HL-60/S4 treated with retinoic acid at 250 ng/mL for 4 days and 3 days (cell line): ENCODE measurements around the gene ADARB2.

Source experiments
- in situ Hi-C: fragments of 300-500 bp; cut with MboI; formaldehyde crosslinking; loops from 2 replicates; pipeline ENCODE4 v1.7.0; 2022; ENCODE audit warnings: low sequenced_read_pairs

The ADARB2 gene

DNA sequence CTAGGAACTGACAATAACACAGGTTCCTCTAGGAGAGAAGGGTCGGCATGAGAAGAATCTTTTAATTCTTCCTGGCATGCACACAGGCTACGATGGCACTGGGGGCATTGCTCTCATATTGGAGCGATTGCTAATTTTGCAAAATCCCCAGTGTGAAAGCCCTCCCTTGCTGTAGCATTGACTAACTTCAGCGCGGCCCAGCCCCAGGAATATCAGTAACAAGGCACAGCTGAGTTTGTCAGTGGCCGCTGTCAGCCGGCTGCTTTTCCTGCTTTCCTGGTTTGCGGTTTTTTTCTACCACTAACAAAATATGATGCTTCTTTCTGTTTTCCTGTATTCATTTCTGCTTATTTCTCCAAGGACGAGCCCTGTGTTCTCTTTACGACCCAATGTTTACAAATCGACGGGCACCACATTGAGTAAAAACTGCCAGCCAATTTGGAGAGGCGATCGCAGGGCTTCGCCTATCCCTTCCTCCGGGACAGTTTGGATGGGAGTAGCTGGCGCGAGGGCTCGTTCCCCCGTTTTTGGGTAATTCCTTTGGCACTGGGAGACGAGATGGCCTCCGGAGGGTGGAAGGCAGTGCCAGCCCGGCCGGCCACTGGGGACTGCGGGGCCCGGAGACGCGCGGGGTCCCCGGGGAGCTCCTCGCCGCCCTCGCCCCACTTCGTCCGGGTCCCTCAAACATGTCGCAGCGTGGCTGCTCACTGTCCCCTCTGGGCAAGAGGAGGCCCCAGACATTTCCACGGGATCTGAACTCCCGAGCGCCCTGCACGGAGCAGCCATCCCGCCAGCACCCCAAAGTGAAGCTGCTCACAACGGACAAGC is 967 bp downstream of the ADARB2 start:
- in situ Hi-C loops, result no loop called here

DNA sequence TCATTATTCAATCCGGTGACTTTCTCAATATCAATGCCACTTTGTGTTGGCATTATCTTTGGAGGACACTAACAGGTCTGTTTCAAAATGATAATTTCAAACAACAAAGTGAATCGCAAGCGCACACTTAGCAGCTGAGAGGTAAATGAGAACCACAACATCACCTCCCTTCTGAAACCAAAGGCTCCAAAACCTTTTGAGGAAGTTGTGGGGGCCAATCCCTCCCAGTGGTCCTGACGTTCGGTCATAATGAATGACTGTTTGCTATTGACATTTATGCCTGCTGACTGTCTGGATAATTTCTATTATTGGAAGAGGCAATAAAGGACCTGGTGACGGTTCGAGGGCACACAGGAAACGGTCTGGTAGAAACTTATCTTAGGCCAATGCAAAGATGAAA is 1.8 kb downstream of the ADARB2 start:
- in situ Hi-C loops, result no loop called here

DNA sequence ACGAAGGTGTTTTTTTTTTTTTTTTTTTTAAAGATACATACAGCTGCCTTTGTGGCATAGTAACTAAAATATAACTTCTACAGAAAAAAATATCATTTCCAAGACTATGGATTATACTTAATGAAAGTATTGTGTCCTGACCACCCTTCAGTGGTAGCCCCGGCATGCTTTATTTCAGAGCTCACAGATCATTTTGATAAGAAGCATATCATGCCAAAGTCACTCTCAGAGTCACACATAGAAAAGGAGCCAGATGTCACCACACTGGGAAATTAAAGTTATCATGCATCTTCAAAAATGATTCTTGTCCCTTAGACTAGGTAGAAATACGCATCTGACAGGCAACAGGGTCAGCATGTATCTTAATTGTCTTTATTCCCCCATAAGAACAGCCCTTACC is 3.0 kb downstream of the ADARB2 start:
- in situ Hi-C loops, result no loop called here

DNA sequence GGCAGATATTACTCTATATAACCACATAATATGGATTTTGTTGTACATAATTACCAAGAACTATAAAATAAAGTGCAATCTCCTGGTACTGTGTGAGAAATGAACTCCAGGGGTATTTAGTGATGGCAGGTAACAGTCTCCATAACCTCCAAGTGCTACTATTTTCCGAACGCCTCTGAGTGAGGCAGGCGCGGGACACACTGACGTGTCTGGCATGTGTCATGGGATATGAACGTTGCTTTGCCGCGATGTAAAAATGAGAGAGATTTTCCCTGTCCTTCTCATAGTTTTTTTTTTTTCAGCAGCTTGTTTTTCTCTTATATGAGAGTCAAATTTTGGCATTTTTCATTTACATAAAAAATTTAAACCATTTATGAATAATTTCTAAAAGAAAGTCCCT is 3.6 kb downstream of the ADARB2 start:
- in situ Hi-C loops, result no loop called here

DNA sequence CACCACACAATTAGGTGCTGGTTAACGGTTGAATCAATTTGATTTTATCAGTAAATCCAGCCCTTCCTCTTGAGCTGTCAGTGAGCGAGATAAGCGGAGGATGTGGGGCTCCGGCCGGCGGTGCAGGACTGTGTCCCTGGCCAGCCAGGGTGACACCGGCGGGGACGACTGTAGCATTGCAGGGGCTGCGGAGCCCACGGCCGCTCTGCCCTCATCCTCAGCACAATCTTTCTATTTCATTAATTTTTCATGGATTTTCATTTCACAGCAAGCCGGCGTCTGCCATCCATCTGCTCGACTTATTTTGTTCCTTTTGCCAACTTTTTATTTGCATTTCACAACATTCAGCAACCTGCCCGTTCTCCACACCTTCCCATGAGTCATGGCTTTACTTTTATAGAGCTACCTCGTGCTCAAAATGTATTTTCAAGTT is 4.7 kb downstream of the ADARB2 start:
- in situ Hi-C loops, result no loop called here

DNA sequence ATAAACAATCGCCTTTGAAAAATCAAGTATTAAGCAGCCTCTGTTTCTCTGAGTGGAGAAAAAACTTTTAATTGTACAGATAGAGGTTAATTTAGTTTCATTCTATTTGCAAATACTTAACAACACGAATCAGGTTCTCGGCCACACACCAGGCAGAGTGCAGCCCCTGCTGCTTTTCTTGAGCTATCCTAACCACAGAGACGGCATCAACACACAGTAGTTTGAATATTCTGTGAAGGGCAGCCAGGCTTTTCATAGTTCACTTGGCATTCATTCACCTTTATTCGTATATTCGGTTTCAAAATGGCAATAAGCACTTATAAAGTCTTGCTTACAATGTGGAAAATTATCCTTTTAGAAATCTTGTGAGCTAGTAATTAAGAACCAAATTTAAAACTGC is 5.7 kb downstream of the ADARB2 start:
- in situ Hi-C loops, result no loop called here

DNA sequence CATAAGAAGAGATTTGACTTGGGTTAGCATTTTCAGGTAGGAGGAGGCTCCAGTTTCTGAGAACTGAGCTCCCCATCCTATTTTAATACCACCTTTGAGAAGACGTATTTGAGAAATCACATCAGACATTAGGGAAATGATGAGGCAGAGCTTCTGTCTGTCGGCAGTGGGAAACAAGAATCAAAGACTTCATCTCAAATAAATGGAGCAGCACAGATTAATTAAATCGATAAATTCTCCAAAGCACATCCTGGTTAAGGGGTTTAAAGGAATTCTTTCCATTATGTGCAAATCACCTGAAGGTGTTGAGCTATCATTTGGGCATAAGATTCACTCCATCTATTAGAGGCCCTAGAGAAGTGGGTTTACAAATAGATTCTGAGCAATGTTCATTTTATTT is 7.6 kb downstream of the ADARB2 start:
- in situ Hi-C loops, result no loop called here

DNA sequence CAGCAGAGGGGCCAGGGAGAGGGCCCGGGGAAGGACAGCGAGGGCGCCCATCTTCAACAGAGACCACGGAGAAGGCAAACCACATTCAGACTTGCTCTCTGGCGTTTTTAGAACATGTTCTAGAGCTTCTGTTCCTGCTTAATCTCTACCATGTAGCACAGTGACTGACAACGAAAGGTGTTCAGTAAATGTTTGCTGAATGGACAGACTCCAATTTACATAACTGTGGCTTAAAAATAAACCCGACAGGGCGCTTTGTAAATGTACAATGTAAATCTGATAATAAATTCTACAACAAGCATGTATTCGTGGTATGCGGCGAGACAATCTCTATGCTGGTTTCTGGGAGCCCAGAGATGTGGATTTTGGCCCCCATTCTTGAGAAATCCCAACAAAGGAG is 10.5 kb downstream of the ADARB2 start:
- in situ Hi-C loops, result no loop called here

DNA sequence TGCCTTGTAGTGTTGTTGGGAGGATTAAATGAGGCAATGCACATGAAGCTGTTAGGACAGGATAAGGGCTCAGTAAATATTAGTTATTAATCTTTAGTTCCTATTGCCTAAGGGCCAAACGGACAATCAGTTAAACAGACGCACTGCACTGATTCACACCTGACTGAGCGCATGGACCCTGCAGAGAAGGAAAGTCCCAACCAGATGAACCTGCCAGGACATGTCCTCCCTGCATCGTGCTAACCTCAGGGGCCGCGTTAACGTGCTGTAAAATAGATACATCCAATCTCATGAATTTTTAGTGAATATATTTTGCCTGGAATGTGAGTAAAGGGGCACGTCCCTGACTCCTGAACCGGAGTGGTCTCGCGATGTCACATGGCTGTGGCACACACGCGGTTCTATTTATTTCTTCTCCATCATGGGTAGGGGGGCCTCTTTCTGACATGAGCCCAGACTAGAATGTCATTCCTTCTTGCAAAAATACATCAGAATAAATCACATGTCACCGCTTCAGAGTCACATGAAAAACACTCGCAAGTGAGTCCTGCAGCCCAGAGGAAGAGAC is 12.3 kb downstream of the ADARB2 start:
- in situ Hi-C loops, result no loop called here

DNA sequence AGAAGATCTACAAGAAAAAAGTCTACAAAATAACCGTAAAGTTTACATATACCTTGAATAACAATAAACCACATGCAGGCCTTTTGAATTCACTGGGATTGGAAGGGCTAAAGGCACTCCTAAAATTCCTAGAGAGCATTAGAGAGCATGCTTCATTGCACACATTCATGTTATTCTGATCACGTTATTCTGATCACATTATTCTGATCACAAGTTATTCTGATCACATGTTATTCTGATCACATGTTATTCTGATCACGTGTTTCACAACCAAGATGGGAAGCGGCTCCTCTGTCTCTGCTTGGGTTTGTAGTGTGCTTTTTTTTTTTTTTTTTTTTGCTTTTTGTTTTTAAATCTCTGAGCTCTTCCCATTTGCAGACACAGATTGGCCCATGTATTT is 20.5 kb downstream of the ADARB2 start:
- in situ Hi-C loops, result no loop called here

DNA sequence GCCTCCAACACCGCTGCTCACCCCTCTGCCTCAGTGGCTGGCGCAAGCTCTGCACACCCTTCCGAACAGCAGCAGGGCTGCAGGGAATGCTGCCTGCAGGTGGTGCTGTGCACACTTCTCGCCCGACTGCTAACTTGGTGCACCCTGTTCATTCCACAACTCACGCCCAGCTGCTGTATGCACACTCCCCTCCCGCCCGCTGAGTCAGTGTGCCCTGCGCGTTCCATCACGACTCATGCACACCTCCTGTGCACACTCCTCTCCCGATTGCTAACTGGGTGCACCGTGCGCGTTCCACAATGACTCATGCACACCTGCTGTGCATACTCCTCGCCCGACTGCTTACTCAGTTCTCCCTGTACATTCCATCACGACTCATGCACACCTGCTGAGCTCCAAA is 21.5 kb downstream of the ADARB2 start:
- in situ Hi-C loops, result no loop called here

DNA sequence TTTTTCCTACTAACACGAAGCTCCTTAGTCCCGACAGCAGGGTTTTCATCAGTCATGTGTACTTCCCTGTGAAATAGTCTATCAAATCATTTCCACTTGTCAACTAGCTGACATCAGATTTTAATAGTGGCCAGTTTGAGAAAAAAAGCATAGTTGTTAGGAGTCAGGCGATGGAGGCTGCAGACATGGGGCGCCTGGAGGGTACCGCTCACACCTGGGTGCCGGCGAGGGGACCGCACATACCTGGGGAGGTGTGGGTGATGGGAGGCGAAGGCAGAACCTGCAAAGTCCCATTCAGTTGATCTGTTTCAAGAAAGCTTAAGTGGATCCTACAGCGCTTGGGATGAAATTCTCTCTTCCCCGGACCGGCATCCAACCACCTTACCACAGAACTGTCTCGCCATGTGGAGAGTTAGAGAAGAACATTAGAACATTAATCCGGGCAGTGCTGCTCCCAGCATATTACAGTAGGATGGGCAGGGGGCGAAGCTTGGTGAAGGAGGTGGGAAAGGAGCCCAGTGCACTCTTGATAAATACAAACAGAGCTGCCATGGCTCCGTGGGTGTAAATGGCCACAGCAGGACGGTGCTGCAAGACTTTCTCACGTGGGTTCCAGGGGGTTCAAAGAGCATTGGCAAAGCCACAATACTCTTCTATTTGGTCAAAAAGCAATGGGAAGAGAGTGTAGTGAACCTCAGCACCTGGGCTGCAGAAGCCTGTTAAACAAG is 24.2 kb downstream of the ADARB2 start:
- in situ Hi-C loops, result no loop called here

DNA sequence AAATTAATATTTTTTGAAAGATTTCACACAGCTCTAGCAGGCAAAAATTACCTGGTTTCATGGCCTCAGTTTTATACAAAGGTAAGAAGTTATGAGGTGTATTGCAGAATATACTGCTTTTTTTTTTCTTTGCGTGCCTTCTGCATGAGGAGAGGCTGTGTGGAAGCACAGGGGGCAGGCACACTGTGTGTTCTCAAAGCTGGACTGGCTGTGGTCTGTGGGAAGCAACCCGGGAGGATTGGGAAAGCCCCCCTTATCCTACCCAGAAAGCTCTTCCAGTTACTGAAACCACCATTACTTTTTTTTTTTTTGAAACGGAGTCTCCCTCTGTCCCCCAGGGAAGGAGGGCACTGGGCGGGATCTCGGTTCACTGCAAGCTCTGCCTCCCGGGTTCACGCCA is 25.0 kb downstream of the ADARB2 start:
- in situ Hi-C loops, result no loop called here

DNA sequence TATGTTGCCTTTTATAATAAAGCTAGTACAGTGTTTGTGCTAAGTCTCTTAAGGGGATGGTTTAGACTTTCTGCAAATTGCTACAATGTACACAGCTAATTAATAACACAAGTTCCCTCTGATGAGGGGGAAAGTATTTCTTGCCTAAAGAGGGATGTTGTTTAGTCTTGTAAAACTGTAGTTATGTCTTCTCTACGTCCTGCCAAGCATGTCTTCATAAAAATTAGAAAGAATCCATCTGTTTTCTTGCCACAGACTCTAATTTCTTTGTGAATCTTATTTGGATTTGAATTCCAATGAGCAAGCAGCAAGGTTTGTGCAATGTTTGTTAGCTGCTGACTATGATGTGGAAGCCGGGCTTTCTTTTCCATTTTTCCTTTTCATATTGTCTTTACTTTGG is 28.2 kb downstream of the ADARB2 start:
- in situ Hi-C loops, result no loop called here

DNA sequence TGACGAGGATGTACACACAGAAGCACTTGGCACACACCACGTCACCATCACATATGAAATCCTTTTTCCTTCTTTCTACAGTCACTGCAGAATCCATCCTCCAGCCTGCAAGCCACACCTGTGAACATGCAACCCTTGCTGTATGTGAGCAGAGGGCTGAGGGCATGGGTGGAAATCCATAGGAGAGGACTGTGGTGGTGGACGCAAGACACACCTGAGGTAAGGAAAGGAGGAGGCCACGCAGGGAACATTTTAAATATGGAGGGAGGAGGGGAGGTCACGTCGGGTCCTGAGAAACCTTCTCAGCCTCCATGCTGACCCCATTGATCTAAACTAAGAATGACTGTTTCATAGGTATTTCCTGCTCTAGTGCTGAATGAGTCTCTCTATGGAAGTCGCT is 28.6 kb downstream of the ADARB2 start:
- in situ Hi-C loops, result no loop called here

DNA sequence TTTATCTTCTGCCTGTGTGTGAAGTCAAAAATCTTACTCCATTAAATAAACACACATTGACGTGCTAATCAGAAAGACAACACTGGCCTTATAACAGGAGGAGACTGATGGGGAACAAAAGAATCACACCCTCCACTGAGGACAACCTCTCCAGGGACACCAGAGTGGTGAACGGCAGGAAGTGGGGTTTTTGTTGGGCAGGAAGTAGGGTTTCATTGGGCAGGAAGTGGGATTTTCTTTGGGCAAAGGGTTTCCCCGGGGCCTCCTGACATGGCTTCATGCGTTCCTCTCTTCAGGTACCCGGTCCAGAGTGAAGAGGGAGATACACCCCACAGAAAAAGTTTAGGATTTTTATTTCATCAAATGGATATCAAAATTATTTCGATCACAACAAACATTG is 30.6 kb downstream of the ADARB2 start:
- in situ Hi-C loops, result no loop called here

DNA sequence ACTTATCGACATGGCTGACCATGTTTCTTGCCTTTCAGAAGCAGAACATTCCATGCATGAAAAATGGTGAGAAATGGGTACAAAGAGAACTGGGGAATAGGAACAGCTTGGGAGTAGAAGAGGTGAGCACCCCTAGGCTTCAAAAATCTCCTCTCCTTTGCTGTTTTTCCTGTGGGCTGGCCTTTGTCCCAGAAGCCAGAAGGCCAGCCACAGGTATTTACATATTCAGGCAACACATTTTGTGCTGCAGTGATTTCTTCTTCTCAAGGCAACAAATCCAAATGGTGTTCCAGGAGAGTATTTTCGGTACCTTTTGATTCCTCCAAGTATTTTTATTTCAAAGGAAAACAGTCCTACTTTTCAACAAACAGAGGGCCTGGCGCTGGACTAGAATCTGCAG is 31.1 kb downstream of the ADARB2 start:
- in situ Hi-C loops, result no loop called here

DNA sequence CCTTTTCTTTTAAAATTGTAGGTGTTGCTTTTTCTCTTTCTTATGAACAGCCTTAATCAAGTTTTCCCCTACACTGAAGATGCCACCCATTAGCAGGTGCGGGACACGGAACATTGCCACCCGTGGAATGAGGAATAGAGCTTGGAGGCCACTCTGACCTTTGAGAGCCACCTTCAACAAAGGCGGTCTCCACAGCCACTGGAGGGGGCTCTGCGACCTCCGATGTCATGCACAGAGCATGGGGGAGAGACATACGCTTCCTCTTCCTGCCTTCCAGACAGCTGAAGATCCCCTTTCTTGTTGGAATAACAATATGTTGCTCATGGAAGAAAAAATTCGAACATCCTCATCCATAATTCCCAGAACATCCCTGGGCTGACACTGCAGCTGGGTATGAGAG is 39.1 kb downstream of the ADARB2 start:
- in situ Hi-C loops, result no loop called here

DNA sequence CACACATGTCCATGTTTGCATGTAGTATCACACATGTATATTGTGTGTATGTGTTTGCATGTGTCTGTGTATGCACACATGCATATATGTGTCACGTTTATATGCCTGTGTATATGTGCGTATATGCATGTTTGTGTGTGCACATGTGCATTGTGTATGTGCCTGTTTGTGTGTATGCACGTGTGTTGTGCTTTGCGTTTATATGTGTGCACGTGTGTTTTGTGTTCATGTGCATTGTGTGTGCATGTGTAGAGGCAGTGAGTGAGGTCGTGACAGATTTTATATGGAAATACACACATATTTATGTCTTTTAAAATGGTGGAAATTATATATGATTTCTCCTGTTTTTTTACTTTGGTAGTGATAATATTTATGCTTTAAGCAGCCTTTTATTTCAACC is 41.2 kb downstream of the ADARB2 start:
- in situ Hi-C loops, result no loop called here

DNA sequence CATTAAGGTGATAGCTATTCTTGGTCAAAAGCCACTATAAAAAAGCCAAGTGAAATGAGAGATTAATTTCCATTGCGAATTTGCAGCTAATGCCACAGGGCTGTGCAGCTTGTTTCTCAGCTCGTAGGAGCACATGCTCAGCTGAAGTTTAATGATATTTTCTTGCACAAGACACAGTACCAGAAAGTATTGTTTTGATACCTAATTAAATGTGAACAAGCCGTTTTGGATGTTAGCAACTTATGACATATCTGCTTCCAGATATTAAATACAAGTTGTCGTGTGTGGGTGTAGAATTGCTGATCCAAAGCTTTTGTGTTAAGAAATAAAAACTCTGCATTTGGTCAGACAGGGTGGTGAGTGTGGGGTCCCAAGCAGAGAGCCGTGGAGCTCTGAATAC is 47.2 kb downstream of the ADARB2 start:
- in situ Hi-C loops, result no loop called here

DNA sequence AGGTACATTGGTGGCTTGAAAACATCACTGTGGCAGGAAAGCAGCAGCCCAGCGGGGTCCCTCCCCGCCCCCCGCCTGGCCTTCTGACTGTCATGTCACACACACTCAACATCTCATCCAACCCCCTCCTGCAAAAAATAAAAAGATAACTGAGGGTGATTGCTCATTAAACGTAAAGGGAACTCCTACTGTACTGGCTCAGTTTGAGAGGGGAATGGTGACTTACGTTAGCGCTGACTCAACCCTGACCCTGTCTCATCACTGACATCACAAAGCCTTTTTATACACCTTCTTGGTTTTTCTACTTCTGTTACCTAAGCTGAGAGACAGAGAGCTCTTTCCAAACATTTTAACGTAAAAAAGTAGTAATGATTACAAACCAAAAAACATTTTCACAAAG is 48.8 kb downstream of the ADARB2 start:
- in situ Hi-C loops, result no loop called here

DNA sequence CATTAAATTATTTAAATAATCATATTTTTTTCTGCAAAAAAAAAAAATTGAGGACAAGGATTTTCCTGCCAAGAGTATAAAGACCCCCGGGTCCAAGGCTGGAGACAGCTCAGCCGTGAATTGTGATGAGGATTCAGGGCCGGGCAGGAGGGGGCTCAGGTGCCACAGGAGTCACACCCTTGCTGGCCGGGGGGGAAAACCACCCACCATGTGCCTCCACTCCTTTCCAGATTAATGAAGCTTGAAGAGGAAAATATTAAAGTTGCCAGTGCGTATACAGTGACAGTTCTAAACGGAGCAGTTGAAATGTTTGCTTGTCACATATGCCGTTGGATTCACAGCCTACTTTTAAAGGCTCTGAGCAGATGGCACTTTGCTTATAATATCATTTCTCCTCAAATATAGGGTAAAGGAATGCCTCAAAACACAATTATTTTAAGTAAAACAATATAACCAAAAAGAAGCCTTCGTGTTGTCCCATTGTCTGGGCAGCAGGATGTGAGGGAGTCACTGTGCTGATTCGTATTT is 49.6 kb downstream of the ADARB2 start:
- in situ Hi-C loops, result no loop called here
